Activated T-helper 1 cell treated with Interleukin-2 at 50 U/mL for 16 hours (primary cell): Measurements from ENCODE around the gene CBX4.

ENCODE experiments used
- DNase-seq: peaks from one replicate; pipeline ENCODE4 v3.0.0-alpha.2; 2020; ENCODE audit warnings: low read depth

CBX4 gene

DNA sequence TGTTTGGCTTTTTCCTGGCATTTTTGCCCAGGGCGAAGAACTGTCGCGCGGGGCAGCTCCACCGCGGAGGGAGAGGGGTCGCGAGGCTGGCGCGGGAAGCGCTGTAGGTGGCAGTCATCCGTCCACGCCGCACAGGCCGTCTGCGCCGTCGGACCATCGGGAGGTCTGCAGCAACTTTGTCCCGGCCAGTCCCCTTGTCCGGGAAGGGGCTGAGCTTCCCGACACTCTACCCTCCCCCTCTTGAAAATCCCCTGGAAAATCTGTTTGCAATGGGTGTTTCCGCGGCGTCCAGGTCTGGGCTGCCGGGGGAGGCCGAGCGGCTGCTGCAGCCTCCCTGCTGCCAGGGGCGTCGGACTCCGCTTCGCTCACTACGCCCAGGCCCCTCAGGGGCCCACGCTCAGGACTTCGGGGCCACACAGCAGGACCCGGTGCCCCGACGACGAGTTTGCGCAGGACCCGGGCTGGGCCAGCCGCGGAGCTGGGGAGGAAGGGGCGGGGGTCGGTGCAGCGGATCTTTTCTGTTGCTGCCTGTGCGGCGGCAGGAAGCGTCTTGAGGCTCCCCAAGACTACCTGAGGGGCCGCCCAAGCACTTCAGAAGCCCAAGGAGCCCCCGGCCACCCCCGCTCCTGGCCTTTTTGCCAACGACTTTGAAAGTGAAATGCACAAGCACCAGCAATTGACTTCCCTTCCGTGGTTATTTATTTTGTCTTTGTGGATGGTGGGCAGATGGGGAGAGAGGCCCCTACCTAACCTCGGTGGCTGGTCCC, 2.3 kb upstream of the CBX4 start:
- no peak for DNase-seq

GRCh38 chr17:79840989-79841286, 1.7 kb upstream of the CBX4 start:
- no peak for DNase-seq

GRCh38 chr17:79840269-79840988, 1.2 kb upstream of the CBX4 start:
- no peak for DNase-seq

DNA sequence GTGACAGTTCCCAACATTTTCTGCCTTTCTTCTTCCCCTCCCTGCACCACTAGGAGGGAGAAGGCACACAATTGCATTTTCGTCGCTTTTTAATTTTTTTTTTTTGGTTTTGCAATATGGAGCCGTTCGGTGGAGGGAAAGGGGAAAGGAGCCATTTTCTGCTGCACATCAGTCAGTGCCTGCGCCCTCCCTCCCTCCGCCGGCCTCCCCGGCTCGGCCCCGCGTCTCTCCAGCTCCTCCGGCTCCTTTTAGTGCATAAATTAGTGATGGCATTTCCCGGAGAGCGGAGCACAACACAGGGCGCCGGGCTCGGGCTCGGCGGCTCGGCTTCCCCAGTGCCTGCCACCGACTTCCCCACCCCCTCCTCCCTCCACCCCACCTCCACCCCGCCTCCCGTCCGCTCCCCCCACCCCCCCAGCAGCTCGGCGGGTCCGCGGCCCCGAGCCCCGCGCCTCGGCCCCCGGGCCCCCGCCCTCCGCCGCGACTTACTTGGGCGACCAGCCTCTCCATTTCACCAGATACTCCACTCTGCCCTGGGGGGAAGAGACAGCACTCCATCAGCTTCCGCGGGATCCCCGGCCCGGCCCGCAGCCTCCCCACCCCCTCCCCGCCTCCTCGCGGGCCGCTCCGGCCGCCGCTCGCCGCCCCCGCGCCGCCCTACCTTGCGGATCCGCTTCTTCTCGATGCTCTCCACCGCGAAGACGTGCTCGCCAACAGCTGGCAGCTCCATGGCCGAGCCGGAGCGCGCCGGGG, 542 bp downstream of the CBX4 start:
- DNase-seq: peak; percentile 34

DNA sequence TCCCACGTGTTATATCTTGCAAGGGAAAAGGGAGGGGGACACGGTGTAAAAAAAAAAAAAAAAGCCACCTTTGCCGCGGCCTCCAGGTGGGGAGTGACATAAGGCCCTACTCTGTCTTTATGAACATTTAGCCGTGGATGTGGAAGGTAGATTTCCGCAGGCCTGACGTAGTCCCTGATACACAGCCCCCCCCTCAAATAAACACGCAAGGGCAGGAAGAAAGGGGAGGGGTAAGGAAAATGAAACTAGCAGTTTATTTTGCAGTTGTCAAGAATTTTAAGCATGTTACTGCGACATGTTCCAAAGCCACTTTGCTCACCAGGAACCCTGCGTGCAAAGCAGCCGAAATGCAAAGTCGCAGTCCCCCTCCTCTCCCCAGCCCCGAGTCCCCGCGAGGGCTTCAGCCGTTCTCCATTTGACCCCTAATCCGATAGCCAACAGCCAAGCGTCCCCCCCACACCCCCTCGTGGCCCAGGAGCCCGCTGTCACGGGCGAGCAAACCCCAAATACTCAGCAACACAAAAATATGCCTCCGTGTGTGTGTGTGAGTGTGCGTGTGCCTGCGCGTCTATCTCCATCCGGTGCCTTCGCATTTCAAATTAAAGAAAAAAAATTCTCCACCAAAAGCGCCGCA, 1.2 kb downstream of the CBX4 start:
- DNase-seq: no peak

- DNase-seq: no peak
These were observed 2.0 kb downstream of the CBX4 start for GRCh38 chr17:79836972-79837887.

DNA sequence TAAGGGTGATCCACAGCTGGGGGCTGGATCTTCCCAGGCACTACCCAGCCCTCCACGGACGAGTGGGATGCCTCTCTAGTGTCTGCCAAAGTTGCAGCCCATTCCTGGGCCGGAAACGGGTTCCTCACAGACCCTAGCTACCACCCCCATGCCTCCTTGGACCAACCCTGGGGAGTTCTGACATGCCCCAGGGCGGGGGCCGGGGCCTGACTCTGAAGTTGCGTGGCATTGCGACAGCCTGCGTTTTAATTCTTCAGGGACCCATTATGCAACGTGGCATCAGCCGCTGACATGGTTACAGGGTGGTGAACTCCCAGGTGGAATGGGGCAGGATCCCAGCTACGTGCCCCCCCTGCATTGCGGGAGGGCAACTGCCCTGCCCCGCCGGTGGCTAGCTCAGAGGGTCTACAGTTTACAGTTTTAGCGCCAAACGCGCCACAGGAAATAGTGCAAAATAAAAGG, 2.7 kb downstream of the CBX4 start:
- no peak for DNase-seq

- DNase-seq: no peak
These were observed 3.2 kb downstream of the CBX4 start for GRCh38 chr17:79835953-79836509.

DNA sequence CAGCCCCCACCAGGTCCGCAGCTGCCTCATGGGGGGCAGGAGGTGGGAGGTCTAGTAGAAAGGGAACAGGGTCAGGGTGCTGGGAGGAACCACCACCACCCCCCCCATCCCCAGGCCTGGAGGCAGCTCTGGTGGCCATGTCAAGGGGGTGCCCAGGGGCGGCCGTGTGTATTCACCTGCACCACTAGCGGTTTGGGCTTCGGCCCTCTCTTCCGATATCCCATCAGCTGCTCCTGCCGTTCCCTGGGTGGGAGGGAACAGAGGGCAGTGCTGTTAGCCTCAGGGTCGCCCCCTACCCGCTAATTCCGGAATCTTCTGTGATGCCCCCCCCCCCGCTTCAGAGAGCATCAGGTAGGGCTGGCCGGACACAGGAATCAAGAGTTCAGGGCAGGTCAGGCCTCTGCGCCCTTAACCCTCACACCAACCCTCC, 3.8 kb downstream of the CBX4 start:
- DNase-seq: no peak

GRCh38 chr17:79834565-79835469, 4.4 kb downstream of the CBX4 start:
- no peak for DNase-seq

DNA sequence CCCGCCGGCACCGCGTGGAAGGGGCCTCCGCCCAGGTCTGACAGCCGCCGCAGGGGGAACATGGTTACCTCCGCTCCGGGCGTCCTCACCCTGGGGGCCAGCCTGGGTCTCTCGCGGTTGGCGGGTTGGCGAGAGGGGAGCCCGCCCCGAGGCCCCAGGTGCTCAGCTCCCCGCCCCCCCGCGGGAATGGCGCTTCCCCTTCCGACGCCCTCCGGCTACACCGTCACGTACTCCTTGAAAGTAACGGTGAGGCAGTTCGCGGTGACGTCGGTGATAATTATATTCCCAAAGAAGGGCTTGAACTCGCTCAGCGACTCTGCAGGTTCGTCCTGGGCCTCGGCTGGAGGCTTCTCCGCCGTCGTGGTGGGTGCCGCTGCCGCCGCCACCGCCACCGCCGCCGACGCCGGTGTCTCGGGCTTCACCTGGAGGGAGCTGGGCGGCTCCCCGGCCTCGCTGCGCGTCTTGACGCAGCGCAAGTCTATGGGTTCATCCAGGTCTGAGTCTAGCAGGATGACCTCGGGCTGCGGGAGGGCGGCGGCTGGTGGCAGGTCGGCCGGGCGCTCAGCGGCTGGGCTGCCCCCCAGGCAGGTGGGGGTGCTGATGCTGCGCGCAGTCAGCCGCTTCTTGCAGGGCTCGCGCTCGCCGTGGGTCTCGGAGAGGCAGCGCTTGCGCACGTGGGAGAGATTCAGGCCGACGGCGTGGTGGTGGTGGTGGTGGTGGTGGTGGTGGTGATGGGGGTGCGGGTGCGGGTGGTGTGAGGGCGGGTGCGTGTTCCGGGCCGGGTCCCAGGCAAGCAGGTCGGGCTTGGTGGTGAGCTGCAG, 5.3 kb downstream of the CBX4 start:
- DNase-seq: no peak

- DNase-seq: no peak
These were observed 6.2 kb downstream of the CBX4 start for GRCh38 chr17:79833110-79833450.

DNA sequence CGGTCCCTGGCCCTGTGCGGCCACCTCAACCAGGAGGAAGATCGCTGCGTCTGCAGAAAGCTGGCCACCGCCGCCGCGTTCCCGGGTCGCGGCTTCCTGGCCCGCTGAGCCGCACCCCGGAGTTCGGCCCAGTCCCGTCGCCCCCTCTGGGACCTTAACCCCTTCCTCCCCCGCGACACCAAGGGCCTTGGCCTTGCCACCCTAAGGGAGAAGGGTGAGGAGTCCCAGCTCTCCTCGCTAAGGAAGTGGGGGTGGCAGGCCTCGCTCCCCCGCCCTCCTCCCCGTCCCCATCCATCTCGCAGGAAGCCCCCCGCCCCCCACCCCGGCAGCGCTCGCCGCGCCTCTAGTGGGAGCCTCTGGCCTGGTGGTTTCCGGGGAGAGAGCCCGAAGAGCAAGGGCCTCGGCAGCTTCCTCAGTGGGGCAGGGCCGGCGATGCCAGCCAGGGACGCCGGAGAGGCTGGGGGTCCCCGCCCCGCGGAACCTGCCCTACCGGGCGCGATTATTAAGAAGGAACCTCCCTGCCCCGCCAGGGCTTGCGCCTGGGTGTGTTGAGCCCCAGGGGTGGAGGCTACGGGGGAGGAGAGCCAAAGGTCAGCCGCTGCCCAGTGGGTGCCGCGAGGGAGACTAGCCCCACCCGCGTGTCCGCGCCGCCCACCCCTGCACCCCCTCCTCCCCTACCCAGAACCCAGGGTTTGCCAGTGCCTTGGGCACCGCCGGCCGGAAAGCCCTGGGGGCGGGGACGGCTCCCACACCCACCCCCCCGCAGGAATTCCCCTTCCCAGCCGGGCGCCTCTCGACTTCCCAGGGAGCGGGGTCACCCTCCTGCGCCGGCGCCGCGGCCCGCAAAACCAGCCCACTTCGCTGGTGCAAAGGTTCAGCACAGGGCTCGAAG, 6.8 kb downstream of the CBX4 start:
- DNase-seq: no peak

- no peak for DNase-seq
These were observed 7.7 kb downstream of the CBX4 start for GRCh38 chr17:79831265-79832217.

DNA sequence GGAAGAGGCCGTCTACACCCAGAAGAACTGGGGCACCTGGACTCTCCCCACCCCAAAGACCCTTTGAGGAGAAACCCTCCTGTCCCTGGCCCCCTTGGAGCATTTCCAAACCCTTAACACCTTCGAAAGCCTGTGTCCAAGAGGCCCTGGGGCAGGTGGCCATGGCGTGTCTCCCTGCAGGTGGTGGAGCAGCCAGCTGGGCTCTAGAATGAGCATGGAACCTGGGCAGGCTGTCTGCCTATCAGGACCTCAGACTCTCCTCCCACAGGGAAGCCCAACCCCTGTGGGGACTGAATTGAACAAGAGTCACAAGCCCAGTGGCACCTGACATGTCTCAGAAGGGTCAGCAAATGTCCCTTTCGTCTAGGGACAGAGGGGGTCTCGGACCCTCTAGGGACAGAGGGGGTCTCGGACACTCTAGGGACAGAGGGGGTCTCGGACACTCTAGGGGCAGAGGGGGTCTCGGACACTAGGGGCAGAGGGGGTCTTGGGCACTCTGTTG, 8.4 kb downstream of the CBX4 start:
- no peak for DNase-seq

GRCh38 chr17:79830303-79830702, 8.9 kb downstream of the CBX4 start:
- no peak for DNase-seq

DNA sequence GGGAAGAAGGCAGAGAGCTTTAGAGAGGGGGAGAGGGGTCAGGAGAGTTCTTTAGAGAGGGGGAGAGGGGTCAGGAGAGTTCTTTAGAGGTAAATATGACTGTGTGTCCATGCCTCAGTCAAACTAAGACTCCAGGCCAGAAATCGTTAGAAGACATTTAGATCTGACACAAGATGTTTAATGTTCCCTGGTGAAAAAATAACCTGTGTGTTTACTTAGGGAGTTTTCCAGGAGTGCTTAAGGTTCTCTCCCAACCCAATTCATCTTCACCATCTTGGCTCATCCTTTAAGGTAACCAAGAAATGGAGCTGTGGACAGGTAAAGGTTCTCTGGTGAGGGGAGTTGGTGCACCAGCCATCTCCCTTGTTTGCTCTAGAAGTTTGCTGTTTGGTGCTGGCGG, 9.8 kb downstream of the CBX4 start:
- DNase-seq: no peak
